ENCODE measurements around the gene NFIX.
"Not testable (repeated sequence)": the region's sequence is repeated elsewhere in the genome, so short reads cannot be mapped to it uniquely, and the experiment has no call there.

The NFIX gene

DNA sequence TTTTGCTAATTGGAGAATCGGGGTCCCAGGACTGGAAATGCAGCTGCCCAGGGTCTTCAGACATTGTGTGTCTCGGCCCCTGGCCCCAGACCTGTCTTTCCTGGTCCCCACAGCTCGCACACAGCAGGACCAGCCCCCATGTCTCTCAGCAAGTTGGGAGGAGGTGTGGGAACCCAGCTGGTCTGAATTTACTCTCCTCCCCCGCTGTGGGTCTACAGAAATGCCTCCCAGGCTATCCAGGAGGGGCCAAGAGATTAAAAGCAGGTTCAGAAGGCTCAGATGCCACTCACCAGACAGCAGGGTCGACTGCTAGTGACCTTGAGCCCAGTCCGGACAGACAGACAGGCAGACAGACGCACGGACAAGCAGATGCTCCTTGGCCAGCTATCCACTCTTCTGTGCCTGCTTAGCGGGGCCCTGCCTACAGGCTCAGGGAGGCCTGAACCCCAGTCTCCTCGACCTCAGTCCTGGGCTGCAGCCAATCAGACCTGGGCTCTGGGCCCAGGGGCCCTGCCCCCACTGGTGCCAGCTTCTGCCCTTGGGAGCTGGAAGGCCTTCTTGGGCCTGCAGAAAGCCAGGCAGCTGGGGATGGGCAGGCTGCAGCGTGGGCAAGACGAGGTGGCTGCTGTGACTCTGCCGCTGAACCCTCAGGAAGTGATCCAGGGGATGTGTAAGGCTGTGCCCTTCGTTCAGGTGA lies 25.8 kb upstream of the NFIX start, which contains the start of gene DAND5:
DAND5 (plus strand) TSS at position 285 of the 697 bp plus-strand sequence; CDS start at position 370, 85 bp downstream.
- no peak within 1 kb of the TSS for H3K4me3 ChIP-seq (ENCODE audit: low read length)
- no peaks in the 10 kb centered on the region for H3K9me3 ChIP-seq (ENCODE audit: control insufficient read depth, low read length)
- H3K36me3 ChIP-seq (ENCODE audit: control insufficient read depth, insufficient read depth, low read length) = no peaks in the 10 kb centered on the region
- H3K4me1 ChIP-seq (ENCODE audit: control insufficient read depth, insufficient read depth, low read length) = no peaks in the 10 kb centered on the region
- H3K27me3 ChIP-seq (ENCODE audit: control insufficient read depth, insufficient read depth, low read length) = no peaks in the 10 kb centered on the region
- no peak within 1 kb of the TSS for H3K9ac ChIP-seq (ENCODE audit: low read length)

DNA sequence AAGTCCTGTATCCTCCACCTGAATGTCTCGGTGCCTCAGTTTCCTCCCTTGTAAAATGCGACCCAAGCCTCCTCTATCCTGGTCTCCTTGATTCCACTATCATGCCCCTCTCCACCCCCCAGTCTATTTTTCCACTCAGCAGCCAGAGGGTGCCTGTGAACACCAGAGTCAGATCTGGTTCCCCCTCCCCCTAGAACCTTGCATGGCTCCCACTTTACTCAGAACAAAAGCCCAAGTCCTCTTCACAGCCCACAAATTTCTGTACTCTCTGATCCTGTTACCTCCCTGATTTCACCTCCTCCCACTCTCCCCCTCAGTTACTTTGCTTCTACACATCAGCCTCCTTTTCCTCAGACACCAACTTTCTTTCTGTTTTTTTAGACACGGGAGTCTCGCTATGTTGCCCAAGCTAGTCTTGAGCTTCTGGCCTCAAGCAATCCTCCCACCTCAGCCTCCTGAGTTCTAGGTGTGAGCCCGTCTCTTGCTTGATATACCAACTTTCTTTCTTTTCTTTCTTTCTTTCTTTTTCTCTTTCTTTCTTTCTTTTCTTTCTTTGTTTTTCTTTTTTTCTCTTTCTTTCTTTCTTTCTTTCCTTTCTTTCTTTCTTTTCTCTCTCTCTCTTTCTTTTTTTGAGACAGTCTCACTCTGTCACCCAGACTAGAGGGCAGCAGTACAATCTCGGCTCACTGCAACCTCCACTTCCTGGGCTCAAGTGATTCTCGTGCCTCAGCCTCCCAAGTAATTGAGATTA lies 25.0 kb upstream of the NFIX start:
- Histone ChIP-seq H3K36me3 (ENCODE audit: control insufficient read depth, insufficient read depth, low read length) (no peaks in the 10 kb centered on the region), H3K9ac (ENCODE audit: low read length) (no peak overlapping the region), H3K9me3 (ENCODE audit: control insufficient read depth, low read length) (no peaks in the 10 kb centered on the region), H3K4me3 (ENCODE audit: low read length) (no peak overlapping the region), H3K27me3 (ENCODE audit: control insufficient read depth, insufficient read depth, low read length) (no peaks in the 10 kb centered on the region), H3K4me1 (ENCODE audit: control insufficient read depth, insufficient read depth, low read length) (no peaks in the 10 kb centered on the region)

DNA sequence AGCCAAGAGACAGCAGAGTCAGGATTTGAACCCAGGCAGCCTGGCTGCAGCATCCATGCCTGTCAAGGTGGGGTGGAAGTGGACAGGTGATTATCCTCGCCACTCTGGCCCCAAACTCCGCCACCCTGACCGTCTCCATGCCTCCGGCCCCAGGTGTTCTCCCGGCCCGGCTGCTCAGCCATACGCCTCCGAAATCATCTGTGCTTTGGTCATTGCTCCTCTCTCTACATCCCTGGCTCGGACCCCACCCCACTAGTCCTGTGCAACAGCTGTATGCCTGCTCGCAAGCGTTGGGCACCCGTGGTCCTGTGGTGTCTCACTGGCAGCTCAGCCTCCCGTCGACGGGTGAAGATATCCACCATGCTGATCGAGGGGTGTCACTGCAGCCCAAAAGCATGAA lies 22.0 kb upstream of the NFIX start:
- Histone ChIP-seq H3K4me1 (ENCODE audit: control insufficient read depth, insufficient read depth, low read length) (no peaks in the 10 kb centered on the region), H3K9ac (ENCODE audit: low read length) (no peak overlapping the region), H3K36me3 (ENCODE audit: control insufficient read depth, insufficient read depth, low read length) (no peaks in the 10 kb centered on the region), H3K9me3 (ENCODE audit: control insufficient read depth, low read length) (no peaks in the 10 kb centered on the region), H3K4me3 (ENCODE audit: low read length) (no peak overlapping the region), H3K27me3 (ENCODE audit: control insufficient read depth, insufficient read depth, low read length) (no peaks in the 10 kb centered on the region)

DNA sequence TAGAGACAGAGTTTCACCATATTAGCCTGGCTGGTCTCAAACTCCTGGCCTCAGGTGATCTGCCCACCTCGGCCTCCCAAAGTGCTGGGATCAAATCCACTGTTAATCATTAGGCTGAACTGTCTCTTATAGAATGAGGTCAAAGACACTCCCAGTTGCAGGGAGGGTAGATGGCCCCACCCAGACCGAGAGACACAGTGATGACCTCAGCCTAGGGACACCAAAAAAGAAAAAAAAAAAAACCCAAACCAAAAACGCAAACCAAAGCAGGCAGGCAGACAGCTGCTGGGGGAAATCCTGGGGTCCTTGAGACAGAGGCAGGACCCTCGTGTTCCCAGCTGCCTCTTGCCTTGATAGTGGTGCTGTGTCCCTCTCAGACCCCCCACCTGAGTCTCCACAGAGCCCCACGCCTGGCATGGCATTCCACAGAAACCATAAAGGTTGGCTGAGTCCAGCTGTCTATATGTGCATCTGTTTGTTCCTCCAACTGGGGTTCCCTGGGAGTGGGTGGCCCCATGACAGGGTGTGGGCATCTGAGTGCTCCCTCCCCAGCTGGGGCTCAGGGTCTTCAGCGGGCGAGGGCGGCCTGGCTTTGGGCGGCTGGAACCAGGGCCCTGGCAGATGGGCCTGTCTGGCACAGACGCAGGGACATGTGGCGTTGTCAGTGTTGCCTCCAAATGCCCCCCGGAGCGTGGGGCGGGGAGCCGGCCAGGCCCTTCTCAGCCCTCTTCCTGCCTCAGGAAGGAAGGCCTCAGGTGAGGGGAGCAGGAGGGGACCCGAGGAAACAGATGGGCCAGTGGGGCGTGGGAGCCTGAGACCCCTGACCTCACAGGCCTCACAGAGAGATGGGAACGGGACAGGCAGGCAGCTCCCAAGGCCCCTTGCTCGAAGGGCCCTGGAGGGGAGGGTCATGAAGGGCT lies 20.7 kb upstream of the NFIX start:
- no peak overlapping the region for H3K9ac ChIP-seq (ENCODE audit: low read length)

DNA sequence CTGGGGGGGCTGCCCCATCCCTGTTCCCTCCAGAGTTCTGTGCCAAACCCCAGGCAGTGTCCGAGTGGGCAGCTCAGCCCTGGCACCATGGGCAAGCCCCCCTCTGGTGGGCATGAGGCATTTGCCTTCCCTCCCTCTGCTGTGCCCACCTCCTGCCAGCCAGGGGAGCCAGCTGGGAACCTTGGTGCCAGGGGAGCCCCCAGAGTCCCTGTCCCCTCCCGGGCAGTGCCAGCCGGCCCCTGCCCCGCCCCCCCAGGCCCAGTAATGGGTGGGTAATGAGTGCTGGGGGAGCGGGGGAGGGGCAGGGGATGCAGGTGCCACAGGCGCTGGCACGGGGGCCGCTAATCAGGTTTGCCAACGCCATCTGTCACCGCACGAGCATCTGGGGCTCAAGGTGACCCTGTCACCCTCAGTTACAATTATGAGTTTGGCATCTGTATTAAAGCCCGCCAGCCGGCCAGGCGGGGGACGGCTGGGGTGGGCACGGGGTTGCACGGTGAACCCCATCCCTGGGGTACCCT lies 20.0 kb upstream of the NFIX start:
- Histone ChIP-seq H3K9ac (ENCODE audit: low read length) (no peak overlapping the region), H3K4me3 (ENCODE audit: low read length) (no peak overlapping the region), H3K27me3 (ENCODE audit: control insufficient read depth, insufficient read depth, low read length) (no peaks in the 10 kb centered on the region), H3K9me3 (ENCODE audit: control insufficient read depth, low read length) (no peaks in the 10 kb centered on the region), H3K36me3 (ENCODE audit: control insufficient read depth, insufficient read depth, low read length) (no peaks in the 10 kb centered on the region), H3K4me1 (ENCODE audit: control insufficient read depth, insufficient read depth, low read length) (no peaks in the 10 kb centered on the region)

More for the DNA sequence above, 20.7 kb upstream of the NFIX start:
- Histone ChIP-seq H3K27me3 (ENCODE audit: control insufficient read depth, insufficient read depth, low read length) (no peaks in the 10 kb centered on the region), H3K4me3 (ENCODE audit: low read length) (no peak overlapping the region), H3K4me1 (ENCODE audit: control insufficient read depth, insufficient read depth, low read length) (no peaks in the 10 kb centered on the region), H3K9me3 (ENCODE audit: control insufficient read depth, low read length) (no peaks in the 10 kb centered on the region), H3K36me3 (ENCODE audit: control insufficient read depth, insufficient read depth, low read length) (no peaks in the 10 kb centered on the region)

DNA sequence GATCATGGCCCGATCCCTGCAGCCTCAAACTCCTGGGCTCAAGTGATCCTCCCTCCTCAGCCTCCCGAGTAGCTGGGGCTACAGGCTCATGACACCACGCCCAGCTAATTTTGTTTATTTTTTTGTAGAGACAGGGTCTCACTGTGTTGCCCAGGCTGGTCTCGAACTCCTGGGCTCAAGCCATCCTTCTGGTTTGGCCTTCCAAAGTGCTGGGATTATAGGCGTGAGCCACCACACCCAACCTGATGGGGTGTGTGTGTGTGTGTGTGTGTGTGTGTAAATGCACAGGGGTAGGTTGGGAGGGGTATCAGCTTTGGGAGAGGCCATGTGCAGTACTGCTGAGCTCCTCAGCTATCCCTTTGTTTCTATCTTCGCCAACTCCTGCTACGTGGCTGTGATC lies 19.2 kb upstream of the NFIX start:
- not testable (repeated sequence) for H3K27me3 ChIP-seq (ENCODE audit: control insufficient read depth, insufficient read depth, low read length); H3K9me3 ChIP-seq (ENCODE audit: control insufficient read depth, low read length); H3K9ac ChIP-seq (ENCODE audit: low read length); H3K4me3 ChIP-seq (ENCODE audit: low read length); H3K36me3 ChIP-seq (ENCODE audit: control insufficient read depth, insufficient read depth, low read length); H3K4me1 ChIP-seq (ENCODE audit: control insufficient read depth, insufficient read depth, low read length)

DNA sequence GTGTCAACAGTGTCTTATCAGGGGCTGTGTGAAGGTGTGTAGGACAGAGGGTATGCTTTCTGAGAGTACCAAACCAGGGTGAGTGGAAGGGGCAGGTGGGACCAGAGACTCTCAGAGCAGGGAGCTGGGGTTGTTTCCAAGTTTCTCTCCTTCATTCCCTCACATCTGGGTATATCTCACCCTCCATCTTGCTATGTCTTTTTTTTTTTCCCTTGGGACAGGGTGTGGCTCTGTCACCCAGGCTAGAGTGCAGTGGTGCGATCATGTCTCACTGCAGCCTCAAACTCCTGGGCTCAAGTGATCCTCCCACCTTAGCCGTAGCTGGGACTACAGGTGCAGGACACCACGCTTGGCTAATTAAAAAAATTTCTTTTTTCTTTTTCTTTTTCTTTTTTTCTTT lies 15.3 kb upstream of the NFIX start:
- Histone ChIP-seq H3K27me3 (ENCODE audit: control insufficient read depth, insufficient read depth, low read length) (peaks cover 6% of the 10 kb centered on the region), H3K9ac (ENCODE audit: low read length) (no peak overlapping the region), H3K4me3 (ENCODE audit: low read length) (no peak overlapping the region), H3K4me1 (ENCODE audit: control insufficient read depth, insufficient read depth, low read length) (peaks cover 22% of the 10 kb centered on the region), H3K9me3 (ENCODE audit: control insufficient read depth, low read length) (no peaks in the 10 kb centered on the region), H3K36me3 (ENCODE audit: control insufficient read depth, insufficient read depth, low read length) (no peaks in the 10 kb centered on the region)

DNA sequence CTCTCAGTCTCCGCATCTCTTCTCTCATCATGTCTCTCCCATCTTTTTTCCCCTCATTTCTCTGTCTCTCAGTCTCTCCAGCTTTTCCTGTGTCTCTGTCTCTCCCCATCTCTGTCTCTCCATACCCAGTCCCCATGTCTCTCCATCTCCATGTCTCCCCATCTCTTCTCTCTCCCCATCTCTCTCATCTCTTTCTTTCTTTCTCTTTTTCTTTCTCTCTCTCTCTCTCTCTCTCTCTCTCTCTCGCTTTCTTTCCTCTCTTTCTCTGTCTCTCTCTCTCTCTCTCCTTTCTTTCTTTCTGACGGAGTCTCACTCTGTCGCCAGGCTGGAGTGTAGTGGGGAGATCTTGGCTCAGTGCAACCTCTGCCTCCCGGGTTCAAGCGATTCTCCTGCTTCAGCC lies 12.6 kb upstream of the NFIX start:
- H3K27me3 ChIP-seq (ENCODE audit: control insufficient read depth, insufficient read depth, low read length) = peaks cover 11% of the 10 kb centered on the region
- no peaks in the 10 kb centered on the region for H3K9me3 ChIP-seq (ENCODE audit: control insufficient read depth, low read length)
- no peak overlapping the region for H3K9ac ChIP-seq (ENCODE audit: low read length)
- H3K4me3 ChIP-seq (ENCODE audit: low read length) = no peak overlapping the region
- H3K4me1 ChIP-seq (ENCODE audit: control insufficient read depth, insufficient read depth, low read length) = peaks cover 34% of the 10 kb centered on the region
- no peaks in the 10 kb centered on the region for H3K36me3 ChIP-seq (ENCODE audit: control insufficient read depth, insufficient read depth, low read length)

DNA sequence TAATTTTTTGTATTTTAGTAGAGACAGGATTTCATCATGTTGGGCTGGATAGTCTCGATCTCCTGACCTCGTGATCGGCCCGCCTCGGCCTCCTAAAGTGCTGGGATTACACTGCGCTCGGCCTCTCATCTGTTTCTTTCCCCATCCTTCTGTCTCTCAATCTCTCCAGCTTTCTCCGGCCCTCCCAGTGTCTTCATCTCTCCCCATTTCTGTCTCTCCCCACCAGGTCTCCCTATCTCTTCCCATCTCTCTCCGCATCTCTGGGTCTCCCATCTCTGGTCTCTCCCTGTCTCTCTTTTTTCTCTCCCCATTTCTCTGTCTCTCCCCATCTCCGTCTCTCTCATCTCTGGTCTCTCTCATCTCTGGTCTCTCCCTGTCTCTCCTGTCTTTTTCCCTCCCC lies 12.2 kb upstream of the NFIX start:
- Histone ChIP-seq H3K36me3 (ENCODE audit: control insufficient read depth, insufficient read depth, low read length) (no peaks in the 10 kb centered on the region), H3K4me3 (ENCODE audit: low read length) (no peak overlapping the region), H3K4me1 (ENCODE audit: control insufficient read depth, insufficient read depth, low read length) (peaks cover 34% of the 10 kb centered on the region)

DNA sequence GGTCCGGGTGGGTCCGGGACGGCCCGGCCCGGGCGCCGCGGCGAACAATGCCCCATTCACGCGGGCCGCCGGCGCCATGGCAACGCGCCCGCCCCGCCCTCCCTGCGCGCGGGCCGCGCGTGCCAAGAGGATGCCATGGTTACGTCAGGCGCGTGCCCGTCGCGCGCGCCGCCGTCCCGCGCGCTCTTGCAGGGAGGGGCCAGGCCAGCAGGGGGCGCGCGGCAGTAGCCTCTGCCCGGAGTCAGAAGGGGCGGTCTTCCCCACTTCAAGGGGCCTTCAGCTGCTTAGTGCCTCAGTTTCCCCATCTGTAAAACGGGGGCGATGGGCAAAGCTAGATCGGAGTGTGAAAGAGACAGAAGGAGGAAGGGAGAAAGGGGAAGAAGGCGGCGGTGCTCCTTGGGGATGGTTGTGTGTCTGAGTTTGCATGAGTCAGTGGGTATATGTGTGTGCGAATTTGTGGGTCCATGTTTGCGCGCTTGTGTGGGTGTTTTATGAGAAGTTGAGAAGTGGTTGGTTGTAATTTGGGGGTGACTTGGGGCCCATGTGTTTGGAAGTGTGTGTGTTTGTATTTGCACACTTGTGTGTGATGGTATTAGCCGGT lies 11.6 kb upstream of the NFIX start:
- peak overlapping the region; percentile 39 for H3K9ac ChIP-seq (ENCODE audit: low read length)
- H3K9me3 ChIP-seq (ENCODE audit: control insufficient read depth, low read length) = no peaks in the 10 kb centered on the region
- peaks cover 34% of the 10 kb centered on the region for H3K4me1 ChIP-seq (ENCODE audit: control insufficient read depth, insufficient read depth, low read length)
- no peak overlapping the region for H3K4me3 ChIP-seq (ENCODE audit: low read length)
- H3K27me3 ChIP-seq (ENCODE audit: control insufficient read depth, insufficient read depth, low read length) = peaks cover 11% of the 10 kb centered on the region
- no peaks in the 10 kb centered on the region for H3K36me3 ChIP-seq (ENCODE audit: control insufficient read depth, insufficient read depth, low read length)

More for the DNA sequence above, 12.2 kb upstream of the NFIX start:
- H3K27me3 ChIP-seq (ENCODE audit: control insufficient read depth, insufficient read depth, low read length) = peaks cover 11% of the 10 kb centered on the region
- no peaks in the 10 kb centered on the region for H3K9me3 ChIP-seq (ENCODE audit: control insufficient read depth, low read length)
- H3K9ac ChIP-seq (ENCODE audit: low read length) = peak overlapping the region; percentile 39

DNA sequence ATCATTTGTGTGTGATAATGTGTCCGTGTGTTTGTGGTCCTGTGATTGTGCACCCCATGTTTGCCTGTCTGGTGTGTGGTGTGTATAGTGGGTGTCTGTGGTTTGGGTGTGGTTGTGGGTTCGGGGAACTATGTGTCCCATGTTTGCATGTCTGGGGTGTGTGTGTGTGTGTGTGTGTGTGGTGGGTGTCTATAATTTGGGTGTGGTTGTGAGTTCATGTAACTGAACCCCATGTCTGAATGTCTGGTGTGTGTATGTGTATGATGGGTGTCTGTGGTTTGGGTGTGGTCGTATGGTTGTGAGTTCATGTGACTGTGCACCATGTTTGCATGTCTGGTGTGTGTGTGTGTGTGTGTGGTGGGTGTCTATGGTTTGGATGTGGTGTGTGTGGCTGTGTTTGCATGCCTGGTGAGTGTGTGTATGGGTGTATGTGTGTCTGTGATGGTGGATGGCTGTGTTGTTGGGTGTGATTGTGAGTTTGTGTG lies 11.1 kb upstream of the NFIX start:
- Histone ChIP-seq H3K4me1 (ENCODE audit: control insufficient read depth, insufficient read depth, low read length) (peaks cover 34% of the 10 kb centered on the region), H3K4me3 (ENCODE audit: low read length) (no peak overlapping the region), H3K9me3 (ENCODE audit: control insufficient read depth, low read length) (no peaks in the 10 kb centered on the region), H3K9ac (ENCODE audit: low read length) (peak overlapping the region; percentile 32), H3K36me3 (ENCODE audit: control insufficient read depth, insufficient read depth, low read length) (no peaks in the 10 kb centered on the region), H3K27me3 (ENCODE audit: control insufficient read depth, insufficient read depth, low read length) (peaks cover 11% of the 10 kb centered on the region)
